RWPE1 (cell line): Measurements from ENCODE around the gene SLC22A9.

Experiments used
- CTCF ChIA-PET: fragments of 350-600 bp; sonication (Branson Sonifier 250); formaldehyde crosslinking; extraction: SDS; loops from one replicate; lab custom pipeline; 2021; lab: Yijun Ruan, JAX
- POLR2A ChIA-PET: fragments of 400-600 bp; formaldehyde crosslinking; extraction: SDS; loops from one replicate; lab custom pipeline; 2020; ENCODE audit warnings: antibody characterized with exemption; ENCODE audit not compliant: low non-redundant PET; lab: Yijun Ruan, JAX
- DNase-seq: peaks from one replicate; pipeline ENCODE4 v3.0.0; 2012; ENCODE audit warnings: low spot score
- H3K27ac ChIP-seq: fragments of 450-650 bp; 2 replicates; pipeline ENCODE4 v1.5.1; 2017
- TF ChIP-seq, protein P1 (sequence below): fragments of 450-650 bp; conservative IDR thresholded peaks from 2 replicates; pipeline ENCODE4 v1.5.1; 2017; ENCODE audit warnings: low read depth, mild to moderate bottlenecking

The SLC22A9 gene

DNA sequence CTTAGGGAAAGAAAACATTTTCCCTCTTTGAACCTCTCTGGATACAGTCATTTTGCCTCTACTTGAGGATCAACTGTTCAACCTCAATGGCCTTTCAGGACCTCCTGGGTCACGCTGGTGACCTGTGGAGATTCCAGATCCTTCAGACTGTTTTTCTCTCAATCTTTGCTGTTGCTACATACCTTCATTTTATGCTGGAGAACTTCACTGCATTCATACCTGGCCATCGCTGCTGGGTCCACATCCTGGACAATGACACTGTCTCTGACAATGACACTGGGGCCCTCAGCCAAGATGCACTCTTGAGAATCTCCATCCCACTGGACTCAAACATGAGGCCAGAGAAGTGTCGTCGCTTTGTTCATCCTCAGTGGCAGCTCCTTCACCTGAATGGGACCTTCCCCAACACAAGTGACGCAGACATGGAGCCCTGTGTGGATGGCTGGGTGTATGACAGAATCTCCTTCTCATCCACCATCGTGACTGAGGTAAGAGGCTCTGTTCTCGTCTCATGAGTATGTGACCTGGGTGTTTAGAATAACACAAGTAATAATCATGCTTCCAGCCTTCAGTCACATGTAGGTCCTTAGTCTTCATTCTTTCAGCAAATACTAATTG, 495 bp downstream of the SLC22A9 start:
- no peak for DNase-seq
- H3K27ac ChIP-seq = no peak overlapping the region
- CTCF ChIA-PET = no interaction called here
- POLR2A ChIA-PET = no interaction called here
- TF ChIP-seq, protein P1, sequence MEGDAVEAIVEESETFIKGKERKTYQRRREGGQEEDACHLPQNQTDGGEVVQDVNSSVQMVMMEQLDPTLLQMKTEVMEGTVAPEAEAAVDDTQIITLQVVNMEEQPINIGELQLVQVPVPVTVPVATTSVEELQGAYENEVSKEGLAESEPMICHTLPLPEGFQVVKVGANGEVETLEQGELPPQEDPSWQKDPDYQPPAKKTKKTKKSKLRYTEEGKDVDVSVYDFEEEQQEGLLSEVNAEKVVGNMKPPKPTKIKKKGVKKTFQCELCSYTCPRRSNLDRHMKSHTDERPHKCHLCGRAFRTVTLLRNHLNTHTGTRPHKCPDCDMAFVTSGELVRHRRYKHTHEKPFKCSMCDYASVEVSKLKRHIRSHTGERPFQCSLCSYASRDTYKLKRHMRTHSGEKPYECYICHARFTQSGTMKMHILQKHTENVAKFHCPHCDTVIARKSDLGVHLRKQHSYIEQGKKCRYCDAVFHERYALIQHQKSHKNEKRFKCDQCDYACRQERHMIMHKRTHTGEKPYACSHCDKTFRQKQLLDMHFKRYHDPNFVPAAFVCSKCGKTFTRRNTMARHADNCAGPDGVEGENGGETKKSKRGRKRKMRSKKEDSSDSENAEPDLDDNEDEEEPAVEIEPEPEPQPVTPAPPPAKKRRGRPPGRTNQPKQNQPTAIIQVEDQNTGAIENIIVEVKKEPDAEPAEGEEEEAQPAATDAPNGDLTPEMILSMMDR = no peak

DNA sequence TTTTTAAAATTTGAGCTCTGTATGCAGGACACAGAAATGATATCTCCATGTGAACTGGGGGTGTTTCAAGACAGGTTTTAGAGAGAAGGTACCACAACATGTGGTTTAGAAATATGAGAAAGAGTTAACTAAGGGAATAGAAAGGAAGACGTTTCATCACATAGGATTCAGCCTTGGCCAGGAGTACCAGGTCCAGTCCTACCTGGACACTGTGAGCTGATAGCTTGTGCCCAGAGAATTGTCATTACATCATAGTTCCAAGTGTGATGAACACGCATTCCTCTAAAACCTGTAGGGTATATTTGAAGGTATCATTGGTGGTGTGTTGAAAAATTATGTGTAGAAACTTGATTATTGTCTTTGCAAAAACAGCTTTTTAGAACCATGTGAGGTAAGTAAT, 1.8 kb downstream of the SLC22A9 start:
- H3K27ac ChIP-seq = no peak overlapping the region
- ChIA-PET POLR2A (no interaction called here), CTCF (interaction anchor here (0.8 kb wide), 1 partner anchor 256 kb away, joined by 4 read pairs; no protein-coding TSS in a partner anchor)
- TF ChIP-seq, protein P1 = no peak
- no peak for DNase-seq

DNA sequence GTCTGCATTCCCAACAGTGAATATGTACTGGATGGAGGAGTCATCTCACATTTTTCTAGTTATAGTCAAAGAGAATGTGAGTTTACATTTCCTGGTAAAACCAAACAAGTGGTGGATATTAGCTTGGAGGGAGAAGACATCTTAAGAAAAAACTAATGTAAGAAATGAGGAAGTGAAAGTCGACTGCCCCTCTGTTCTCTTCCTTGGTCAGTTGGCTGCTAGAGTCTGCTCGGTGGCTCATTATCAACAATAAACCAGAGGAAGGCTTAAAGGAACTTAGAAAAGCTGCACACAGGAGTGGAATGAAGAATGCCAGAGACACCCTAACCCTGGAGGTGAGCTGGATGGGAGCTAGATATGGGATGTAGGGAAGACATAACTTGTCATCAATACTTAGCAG, 5.8 kb downstream of the SLC22A9 start:
- H3K27ac ChIP-seq = no peak overlapping the region
- TF ChIP-seq, protein P1 = no peak
- CTCF ChIA-PET = interaction anchor here (0.7 kb wide), 1 partner anchor 9 kb away, joined by 4 read pairs; no protein-coding TSS in a partner anchor
- POLR2A ChIA-PET = no interaction called here
- DNase-seq = no peak

DNA sequence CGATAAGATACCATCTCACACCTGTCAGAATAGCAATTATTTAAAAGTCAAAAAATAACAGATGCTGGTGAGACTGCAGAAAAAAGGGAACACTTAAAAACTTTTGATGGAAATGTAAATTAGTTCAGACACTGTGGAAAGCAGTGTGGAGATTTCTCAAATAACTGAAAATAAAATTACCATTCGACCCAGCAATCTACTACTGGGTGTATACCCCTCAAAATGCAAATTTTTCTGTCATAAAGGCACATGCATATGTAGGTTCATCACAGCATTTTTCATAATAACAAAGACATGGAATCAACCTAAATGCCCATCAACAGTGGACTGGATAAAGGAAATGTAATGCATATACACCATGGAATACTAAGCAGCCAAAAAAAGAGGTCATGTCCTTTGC, 10.5 kb downstream of the SLC22A9 start:
- ChIA-PET CTCF (no interaction called here), POLR2A (no interaction called here)
- no peak for DNase-seq
- H3K27ac ChIP-seq = no peak overlapping the region
- TF ChIP-seq, protein P1 = no peak

DNA sequence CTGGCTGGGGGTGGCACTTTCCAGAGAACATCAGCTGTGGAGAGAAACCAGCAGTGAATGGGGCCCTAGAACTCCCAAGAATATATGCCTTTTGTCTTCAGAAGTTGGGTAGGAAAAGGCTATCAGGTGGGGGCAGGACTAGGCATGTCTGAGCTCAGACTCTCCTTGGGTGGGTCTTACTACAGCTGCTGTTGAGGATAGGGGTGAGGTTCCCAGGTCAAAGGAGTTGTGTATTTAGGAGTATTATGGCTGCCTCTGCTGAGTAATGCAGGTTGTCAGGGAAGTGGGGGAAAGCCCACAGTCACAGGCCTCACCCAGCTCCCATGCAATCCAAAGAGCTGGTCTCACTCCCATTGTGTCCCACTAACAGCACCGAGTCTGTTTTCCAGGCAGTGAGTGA, 26.1 kb downstream of the SLC22A9 start:
- TF ChIP-seq, protein P1 = no peak
- H3K27ac ChIP-seq = no peak overlapping the region
- ChIA-PET CTCF (interaction anchor here (0.7 kb wide), 1 partner anchor 258 kb away, joined by 3 read pairs; no protein-coding TSS in a partner anchor), POLR2A (interaction anchor here (0.7 kb wide), 1 partner anchor 1192 kb away, joined by 3 read pairs; no protein-coding TSS in a partner anchor)
- no peak for DNase-seq

DNA sequence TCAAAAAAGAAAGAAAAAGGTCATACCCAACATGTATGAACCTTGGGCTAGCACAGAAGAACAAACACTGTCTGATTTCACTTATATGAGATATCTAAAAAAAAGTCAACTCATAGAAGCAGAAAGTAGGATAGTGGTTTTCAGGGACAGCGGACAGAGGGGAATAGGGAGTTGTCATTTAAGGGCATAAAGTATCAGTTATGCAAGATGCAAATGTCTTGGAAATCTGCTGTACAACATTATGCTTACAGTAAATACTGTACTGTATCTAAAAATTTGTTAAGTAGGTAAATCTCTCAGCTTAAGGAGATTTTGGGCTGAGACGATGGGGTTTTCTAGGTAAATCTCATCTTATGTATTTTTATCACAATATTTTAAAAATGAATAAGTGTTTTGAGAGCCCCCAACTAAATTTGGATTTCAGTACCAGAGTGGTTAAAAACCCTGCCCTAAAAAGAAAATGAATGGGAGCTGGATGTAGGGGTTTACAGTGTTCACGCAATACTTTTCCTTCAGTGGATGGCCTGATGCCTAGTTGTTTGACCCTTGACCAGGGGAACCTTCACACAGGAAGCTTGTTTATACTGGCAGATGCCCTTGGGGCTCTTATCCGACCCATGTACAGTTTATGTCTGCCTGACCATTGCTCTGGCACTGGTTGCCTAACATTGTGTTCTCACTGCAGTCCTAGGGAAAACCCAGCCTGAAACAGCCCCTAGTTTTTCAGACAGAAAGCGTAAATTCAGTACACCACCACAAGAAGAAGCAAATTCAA, 34.8 kb downstream of the SLC22A9 start:
- ChIA-PET CTCF (no interaction called here), POLR2A (no interaction called here)
- TF ChIP-seq, protein P1 = no peak

More for the DNA sequence above, 34.8 kb downstream of the SLC22A9 start:
- no peak overlapping the region for H3K27ac ChIP-seq
- DNase-seq = no peak
